Neural cell (in vitro differentiated cells): Measurements from ENCODE around the gene CGB7.

ENCODE experiments used
- EP300 ChIP-seq: fragments of 450-650 bp; conservative IDR thresholded peaks from 2 replicates; pipeline ENCODE4 v1.6.1; 2014; ENCODE audit warnings: antibody characterized with exemption, mild to moderate bottlenecking, moderate library complexity; ENCODE audit not compliant: poor library complexity, severe bottlenecking
- EZH2 ChIP-seq: fragments of 200-600, 300-800 bp; shearing (Covaris generic), sonication (generic); IDR thresholded peaks from 2 replicates; pipeline ENCODE4 v1.6.1; 2014; ENCODE audit warnings: antibody characterized with exemption, low read length, borderline replicate concordance, mild to moderate bottlenecking; ENCODE audit not compliant: insufficient read depth, poor library complexity, severe bottlenecking
- MXI1 ChIP-seq: fragments of 450-650 bp; conservative IDR thresholded peaks from 2 replicates; pipeline ENCODE4 v1.6.1; 2014; ENCODE audit warnings: antibody characterized with exemption, mild to moderate bottlenecking; ENCODE audit not compliant: poor library complexity, severe bottlenecking
- POLR2AphosphoS5 ChIP-seq: IDR thresholded peaks from 2 replicates; pipeline ENCODE4 v1.6.1; 2012
- RAD21 ChIP-seq: fragments of 450-650 bp; conservative IDR thresholded peaks from 2 replicates; pipeline ENCODE4 v1.6.1; 2014; ENCODE audit warnings: antibody characterized with exemption, mild to moderate bottlenecking, moderate library complexity
- SMC3 ChIP-seq: fragments of 450-650 bp; conservative IDR thresholded peaks from 2 replicates; pipeline ENCODE4 v1.6.1; 2014; ENCODE audit warnings: antibody characterized with exemption, mild to moderate bottlenecking, moderate library complexity; ENCODE audit not compliant: poor library complexity
- TAF1 ChIP-seq: IDR thresholded peaks from 2 replicates; pipeline ENCODE4 v1.6.1; 2012; ENCODE audit warnings: low read depth
- TF ChIP-seq, protein P1 (sequence below): fragments of 450-650 bp; IDR thresholded peaks from 2 replicates; pipeline ENCODE4 v1.5.1; 2014; ENCODE audit warnings: antibody characterized with exemption, mild to moderate bottlenecking, moderate library complexity; ENCODE audit not compliant: poor library complexity, severe bottlenecking

DNA sequence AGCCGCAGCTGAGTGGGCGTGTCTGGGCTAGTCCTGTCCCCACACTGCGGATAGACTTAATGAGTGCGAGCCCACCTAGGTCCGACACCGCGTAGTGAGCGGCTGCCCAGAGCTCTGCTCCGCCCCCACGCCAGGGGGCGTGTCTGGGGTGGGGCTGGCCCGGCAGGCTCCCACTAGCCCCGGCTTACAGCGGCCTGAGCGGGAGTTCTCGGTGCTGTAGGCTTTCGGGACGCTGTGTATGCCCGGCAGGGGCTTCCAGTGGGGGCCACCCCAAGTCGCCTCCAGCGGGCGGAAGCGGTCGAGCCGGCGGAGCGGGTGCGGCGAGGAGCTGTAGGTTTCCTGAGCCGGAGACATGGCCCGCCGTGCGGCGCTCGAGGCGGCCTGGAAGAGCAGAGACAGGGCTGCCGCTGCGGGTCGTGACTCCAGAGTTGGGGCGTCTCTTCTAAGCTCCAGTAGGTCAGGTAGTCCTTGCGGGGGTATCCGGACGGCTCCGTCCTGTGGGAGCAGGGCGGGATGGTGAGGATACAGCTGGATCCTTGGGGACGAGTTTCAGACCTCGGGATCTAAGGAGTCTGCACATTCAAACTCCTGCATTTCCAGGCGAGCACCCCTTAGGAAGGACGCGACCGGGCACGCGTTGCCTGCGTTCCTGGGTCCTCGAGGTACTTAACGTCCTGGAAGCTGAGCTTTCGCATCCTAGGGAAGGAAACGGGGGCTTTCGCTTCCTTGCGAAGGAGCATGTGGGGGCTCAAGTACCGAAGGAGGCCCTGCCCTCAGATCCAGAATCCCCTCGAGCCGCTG is 1.2 kb downstream of the CGB7 start:
- TF ChIP-seq, protein P1, sequence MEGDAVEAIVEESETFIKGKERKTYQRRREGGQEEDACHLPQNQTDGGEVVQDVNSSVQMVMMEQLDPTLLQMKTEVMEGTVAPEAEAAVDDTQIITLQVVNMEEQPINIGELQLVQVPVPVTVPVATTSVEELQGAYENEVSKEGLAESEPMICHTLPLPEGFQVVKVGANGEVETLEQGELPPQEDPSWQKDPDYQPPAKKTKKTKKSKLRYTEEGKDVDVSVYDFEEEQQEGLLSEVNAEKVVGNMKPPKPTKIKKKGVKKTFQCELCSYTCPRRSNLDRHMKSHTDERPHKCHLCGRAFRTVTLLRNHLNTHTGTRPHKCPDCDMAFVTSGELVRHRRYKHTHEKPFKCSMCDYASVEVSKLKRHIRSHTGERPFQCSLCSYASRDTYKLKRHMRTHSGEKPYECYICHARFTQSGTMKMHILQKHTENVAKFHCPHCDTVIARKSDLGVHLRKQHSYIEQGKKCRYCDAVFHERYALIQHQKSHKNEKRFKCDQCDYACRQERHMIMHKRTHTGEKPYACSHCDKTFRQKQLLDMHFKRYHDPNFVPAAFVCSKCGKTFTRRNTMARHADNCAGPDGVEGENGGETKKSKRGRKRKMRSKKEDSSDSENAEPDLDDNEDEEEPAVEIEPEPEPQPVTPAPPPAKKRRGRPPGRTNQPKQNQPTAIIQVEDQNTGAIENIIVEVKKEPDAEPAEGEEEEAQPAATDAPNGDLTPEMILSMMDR, result peak; percentile 52
- TF ChIP-seq POLR2AphosphoS5 (no peak), EZH2 (no peak), EP300 (no peak), TAF1 (no peak), SMC3 (no peak), MXI1 (no peak), RAD21 (no peak)
